Measurements from ENCODE around the gene GLI3.

DNA sequence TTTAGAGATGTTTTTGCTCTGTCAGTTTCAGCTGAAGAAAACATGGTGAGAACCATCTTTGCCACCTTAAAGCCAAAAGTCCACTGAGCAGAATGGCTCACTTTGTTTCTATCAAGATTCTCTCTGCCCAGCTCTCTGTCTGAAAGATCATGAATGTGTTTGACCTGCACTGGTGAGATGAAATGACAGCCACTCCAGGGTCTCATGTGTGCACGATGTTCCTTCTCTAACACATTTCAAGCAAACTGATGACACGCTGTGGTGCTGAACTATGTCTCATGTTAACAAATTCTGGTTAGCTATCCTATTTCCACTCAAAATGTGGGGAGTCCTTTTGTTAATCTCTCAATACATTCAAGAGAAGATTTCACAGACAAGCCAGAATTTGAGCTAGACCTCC, 260.6 kb downstream of the GLI3 start:
- TF ChIP-seq CTCF (IDR thresholded peaks at IDR 0.05; ENCODE audit: low read length) (no peak), EZH2phosphoT487 (IDR thresholded peaks at IDR 0.05; ENCODE audit: low read length) (no peak), EZH2 (optimal IDR thresholded peaks at IDR 0.05; ENCODE audit: low read depth, low read length) (no peak)
